Activated CD4-positive, alpha-beta T cell treated with anti-CD3 and anti-CD28 coated beads, Interleukin-2, amount 50 U/mL, for 16 hours (primary cell): ENCODE data around the gene TRMT2A.

Source experiments
- DNase-seq: peaks from one replicate; pipeline ENCODE4 v3.0.0-alpha.2; 2020

The TRMT2A gene

DNA sequence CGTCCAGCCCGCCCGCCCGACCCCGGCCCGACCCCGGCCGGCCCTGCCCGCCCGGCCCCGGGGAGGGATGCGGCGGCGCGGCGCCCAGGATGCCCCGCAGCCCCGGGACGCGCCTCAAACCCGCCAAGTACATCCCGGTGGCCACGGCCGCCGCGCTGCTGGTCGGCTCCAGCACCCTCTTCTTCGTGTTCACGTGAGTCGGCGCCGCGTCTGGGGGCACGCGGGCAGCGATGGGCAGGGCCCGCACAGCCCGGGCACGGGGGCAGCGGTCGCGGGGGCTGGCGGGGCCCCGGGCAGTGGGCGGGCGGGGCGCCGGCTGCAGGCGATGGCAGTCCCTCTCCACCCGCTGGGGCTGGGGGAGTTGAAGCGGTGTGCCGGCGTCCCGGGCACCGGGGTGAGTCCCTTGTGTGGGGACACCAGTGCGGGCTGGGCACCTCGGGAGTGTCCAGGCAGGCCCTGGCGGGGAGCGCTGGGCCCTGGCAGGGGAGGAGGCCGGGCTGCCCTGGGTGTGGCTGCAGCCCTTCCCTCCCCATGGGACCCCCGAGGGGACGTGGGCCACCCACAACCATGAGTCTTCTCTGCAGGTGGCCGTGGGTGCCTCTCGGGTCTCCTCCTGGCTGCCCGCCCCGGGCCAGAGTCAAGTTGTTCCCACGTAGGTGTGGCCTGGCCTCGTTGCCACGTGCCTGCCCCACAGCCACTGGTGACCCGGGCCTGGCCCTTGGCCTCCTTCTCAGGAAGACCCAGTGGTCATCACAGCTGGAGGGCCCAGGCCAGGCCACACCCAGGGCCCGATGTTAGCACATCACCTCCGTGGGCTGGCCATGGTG, 15.0 kb upstream of the TRMT2A start:
- no peak for DNase-seq

DNA sequence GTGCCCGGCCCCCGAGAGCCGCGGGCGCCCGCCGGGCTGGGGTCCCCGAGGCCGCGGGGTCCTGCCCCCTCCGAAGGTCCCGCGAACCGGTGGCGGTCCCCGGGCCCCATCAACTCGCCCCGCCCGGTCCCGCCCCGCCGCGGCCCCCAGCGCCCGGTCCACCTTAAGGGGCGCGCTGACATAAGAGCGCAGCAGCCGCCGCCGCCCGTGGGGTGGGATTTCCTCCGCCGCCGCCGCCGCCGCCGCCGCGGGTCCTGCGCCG, 14.5 kb upstream of the TRMT2A start, which contains the start of gene ZDHHC8:
Gene ZDHHC8 (plus strand): TSS at position 208 of the 262 bp plus-strand sequence. CDS start 144 bp downstream, outside the sequence.
- no peak for DNase-seq

DNA sequence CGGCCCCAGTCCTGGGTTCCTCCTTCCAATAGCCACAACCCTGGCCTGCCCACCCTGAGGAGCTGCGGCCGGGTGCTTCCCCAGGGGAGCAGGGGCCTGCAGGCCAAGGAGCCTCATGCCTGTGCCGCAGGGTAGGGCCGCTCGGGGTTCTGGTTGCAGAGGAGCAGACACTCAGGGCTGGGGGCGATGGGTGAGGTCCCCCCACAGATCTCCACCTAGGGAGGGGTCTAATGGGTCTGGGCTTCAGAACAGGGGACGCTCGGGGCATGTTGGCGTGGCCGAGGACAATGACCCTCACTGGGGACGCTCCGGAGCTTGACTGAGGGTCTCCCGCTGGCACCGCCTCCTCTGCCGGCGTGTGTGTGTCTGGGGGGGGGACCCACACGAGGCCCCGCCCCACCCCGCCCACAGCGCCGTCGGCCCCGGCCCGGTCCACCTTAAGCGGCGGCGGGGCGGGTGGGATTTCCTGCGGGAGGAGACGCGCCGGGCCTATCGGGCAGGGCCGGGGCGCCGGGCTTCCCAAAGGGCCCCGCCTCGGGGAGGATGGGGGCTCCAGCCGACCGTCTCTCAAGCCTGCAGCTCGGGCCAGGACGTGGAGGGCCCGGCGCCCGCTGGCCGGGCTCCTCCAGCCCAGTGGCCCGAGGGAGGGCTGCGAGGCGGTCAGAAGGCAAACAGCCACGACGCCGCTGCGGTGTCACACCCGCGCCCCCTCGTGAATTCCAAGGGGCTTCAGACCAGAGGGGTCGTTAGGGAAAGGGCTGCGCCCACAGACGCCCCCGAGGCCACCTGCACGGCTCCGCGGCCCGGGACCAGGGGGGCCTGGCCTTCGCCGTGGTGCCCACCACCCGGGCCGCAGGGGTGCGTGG, 13.9 kb upstream of the TRMT2A start:
- DNase-seq, result peak; percentile 72

DNA sequence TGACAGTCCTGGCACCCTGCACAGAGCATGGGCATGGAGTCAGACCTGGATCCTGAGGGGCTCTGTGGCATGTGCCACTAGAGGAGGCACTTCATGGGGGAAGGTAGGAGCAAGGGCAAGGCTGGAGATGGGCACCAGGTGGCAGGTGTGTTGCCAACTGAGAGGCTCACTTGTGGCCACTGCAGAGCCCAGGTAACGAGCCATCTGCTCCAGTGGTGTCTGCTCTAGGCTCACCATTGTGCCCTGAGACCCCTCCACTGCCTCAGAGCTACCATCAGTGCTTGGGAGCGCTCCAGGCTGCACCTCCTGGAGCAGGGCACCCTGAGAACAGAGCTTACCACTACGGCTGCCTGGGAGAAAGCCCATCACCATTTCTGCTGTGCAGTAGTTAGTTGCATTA, 13.3 kb upstream of the TRMT2A start:
- DNase-seq, result no peak

DNA sequence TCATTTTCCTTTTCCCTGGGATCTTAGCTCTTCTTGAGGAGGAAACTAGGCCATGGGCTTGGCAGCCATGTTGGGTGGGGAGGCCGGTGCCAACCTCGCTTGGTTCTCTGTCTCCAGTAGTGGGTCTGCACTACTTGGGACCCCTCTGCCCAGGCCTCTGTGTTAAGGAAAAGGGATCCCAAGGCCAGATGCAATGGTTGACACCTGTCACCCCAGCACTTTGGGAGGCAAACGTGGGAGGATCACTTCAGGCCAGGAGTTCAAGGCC, 12.7 kb upstream of the TRMT2A start:
- no peak for DNase-seq

DNA sequence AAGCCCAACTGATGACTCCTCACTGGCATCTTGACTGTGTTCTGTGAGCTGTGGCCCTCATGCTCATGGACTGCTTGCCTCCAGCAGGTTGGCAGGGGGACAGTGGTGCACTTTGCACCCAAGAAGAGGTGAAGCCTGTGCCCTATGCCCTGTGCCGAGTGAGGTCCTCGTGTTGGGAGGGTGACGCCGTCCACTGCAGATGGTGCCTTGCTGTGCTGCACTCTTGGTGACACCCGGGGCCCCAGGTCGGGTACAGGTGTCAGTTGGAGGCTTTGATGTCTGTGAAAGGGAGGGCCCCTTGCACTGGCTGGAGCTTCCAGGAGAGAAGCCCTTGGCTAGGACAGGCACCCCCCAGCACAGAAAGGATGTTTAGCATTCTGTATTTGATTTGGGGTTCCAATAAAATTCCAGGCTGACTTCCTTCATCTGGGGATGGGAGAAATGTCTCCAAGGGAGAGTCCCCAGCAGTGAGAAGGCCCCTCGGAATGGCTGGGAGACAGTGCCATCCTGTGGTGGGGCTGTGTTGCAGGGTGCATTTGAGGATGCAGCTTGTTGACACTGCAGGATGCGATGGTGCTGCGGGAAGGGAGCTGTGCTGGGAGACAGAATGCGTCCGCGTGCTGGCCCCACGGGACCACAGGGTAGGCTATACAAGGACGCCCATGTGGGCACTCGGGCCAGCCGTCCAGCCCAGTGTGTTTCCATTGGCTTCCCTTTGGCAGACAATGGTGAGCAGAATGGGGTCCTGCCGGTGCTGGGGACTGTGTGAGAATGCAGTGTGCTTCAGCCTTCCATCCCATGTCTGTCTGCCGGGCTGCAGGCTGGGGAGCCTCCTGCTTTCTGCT, 12.1 kb upstream of the TRMT2A start:
- no peak for DNase-seq

DNA sequence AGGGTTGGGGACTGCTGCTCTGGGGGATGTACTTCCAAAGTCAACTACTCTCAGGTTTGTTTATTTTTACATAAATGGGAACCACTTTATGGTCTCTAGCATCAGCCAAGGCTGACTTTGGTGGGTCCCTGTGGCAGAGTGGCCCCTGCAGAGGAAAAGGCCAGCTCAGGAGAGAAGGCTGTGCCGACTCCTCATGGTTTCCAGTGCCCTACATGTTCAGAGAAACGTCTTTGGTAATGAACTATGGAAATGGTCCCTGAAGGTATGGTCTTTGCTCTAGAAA, 11.5 kb upstream of the TRMT2A start:
- DNase-seq, result no peak

DNA sequence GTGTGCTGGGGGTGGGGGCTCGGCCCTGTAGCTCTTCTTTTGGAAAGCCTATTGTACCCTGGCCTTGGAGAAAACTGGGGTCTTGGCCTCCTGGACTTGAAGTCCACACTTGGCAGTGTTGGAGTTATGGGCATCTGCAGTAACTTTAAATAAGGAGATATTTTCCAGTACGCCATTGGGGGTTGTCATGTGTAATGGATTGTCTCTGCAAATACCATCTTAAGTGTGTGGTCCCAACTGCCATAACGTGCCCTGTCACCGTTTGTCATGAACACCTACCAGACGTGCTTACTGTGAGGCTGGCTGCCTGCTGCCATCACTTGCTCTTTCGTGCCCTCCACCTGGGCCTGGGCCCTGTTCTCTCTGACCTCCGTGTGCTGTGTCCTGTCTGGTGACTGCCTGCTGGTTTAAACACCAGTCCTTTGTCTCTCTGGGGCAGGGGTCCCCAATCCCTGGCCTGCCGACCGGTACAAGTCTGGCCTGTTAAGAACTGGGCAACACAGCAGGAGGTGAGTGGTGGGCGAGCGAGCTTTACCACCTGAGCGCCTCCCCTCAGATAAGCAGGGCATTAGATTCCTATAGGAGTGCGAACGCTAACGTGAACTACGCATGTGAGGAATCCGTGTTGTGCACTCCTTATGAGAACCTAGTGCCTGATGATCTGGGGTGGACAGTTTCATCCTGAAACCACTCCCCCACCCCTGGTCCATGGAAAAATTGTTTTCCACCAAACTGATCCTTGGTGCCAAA, 11.0 kb upstream of the TRMT2A start:
- DNase-seq, result no peak

DNA sequence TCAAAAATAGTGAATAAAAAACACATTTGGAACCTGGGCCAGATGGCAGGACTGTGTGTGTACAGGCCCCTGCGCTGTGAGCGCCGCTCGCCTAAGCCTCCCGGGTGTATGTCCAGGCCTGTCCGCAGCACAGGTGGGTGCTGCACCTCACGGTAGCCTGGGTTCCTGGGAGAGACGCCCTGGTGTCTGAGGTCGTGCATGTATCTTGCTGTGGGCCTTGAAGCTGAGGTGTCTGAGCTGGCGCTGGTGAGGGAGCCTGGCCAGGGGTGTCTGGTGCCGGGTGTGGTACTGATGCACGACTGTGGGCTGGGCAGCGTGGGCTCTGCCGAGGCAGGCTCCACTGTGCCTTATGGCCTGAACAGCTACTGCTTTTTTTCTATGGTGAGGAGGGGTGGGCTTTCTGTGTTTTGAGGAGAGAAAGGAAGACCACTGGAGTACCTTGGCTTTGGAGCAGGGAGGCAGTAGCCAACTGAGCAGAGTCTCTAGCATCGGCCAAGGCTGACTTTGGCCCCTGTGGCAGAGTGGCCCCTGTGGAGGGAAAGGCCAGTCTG, 10.4 kb upstream of the TRMT2A start:
- no peak for DNase-seq

DNA sequence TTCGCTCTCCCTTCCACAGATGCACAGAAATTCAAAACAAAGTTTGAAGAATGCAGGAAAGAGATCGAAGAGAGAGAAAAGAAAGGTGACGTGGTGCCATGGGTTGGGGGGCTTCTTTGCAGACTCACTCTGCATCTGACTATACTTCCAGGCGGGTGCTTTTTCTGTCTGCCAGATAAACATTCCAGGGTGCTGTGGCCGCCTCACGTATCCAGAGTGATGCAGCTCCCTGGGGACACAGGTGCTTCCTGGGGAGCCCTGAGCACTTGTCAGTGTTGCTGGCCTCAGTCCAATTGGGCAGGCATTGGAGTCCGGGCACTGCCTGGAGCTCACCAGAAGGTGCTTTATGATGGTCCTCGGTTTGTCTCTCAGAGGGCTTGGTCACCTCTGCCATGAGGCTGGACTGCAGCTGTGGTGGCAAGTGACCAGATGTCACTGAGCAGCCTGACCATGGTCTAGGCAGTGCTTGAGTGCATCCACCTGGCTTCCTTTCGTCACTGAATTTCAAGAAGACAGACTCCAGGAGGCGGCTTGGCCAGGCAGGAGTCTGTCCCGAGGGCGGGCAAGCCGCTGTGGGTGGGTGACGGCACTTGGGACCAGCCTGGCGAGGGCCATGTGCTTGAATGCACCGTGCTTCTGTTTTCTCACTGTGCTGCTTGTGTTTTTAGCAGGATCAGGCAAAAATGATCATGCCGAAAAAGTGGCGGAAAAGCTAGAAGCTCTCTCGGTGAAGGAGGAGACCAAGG, 9.4 kb upstream of the TRMT2A start:
- DNase-seq, result no peak

DNA sequence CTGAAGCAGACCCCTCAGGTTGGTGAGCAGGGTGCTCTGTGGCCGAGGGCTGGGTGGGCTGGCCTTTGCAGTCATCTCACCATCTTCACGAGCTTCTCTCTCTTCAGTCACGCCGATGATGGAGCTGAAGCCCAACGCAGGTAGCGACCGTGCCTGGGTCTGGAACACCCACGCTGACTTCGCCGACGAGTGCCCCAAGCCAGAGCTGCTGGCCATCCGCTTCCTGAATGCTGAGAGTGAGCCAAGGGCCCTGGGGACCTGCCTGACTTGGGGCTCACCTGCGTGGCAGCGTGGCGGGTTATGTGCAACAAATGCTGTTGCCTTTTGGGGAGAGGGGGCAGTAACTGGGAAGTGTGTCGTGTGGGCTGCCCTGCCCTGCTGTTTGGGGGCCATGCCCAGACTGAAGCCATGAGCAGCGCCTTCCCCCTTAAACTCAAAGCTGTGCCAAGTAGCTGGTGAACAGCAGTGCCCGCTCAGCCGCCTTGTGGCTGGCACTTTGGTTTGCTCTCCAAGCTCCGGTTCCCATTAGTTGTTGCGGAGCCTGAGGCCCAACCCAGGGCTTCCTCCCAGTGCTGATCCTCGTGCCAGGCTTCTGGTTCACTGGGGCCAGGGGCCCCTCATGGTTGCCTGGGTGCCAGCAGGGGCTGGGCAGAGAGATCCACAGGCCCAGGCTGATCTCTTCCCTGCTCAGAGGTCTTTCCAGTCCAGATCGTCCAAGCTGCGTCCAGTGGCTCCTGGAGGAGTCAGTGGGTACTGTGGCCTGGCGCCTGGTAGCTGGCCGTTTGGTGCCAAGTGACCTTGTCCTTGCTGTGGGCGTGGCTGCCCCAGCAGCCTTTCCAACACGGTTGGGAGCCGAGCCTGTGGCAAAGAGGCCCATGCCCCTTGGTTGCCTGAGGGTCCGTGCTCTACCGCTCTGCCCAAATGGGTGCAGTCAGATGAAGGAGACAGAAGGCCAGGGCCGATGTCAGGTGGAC, 8.5 kb upstream of the TRMT2A start:
- no peak for DNase-seq

DNA sequence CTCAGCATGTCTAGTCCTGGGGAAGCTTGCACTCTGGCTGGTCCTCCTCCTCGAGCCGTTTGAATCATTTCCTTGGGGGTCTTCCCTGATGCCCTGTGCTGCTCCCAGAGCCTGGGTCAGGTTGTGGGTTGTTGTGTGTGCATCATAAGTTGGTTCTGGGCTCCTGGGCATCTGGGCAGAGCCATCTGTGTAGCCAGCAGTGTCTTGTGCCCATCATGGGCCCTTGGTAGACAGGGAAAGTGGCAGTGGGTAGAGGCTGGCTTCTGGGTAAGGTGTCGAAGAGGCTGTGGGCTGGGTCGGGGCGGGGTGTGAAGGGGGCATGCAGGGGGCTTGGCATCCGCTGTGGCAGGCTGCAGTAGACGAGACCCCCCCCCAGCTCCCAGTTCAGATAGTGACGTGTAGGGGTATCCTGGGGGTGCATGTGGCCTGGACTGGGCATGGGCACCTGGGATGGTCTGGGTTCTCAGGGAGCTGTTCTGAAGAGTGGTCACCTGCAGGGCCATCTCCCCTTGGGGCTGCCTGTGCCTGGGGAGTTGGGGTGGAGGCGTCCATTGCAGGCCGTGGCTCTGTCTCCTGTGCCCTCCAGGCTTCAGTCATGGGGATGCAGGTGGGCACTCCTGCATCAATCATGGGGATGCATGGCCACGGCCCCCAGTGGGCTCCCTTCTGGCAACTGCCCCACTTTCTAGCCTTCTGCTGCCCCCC, 7.2 kb upstream of the TRMT2A start:
- no peak for DNase-seq

DNA sequence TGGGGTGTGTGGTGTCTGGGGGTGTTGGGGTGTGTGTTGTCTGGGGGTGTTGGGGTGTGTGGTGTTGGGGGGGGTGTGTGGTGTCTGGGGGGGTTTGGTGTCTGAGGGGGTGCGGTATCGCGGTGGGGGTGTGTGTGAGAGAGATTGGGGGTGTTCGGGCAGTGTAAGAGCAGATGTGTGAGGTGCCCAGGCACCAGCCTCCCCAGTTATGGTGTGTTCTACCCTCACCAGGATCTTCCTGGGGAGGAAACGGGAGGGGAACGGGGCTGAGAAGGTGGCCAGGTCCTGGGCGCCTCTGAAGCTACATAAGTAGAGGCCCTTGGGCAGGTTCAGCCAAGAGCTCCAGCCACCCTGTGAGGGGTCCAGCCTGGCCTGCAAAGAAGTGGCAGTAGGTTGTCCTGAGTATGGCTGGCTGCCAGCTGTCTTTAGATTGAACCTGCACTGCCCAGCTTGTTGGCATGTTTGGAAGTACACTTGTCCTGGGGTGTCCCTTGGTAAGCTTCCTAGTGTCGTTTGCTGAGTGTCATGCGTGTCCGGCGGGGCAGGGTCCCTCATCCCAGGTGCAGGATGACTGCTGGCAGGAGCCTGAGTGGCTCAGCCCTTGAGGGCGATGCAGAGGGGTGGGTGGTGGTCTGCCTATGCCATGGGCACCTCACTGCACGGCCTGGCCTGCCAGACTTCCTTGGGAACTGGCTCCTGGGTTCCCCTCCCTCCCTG, 6.5 kb upstream of the TRMT2A start:
- DNase-seq, result no peak

DNA sequence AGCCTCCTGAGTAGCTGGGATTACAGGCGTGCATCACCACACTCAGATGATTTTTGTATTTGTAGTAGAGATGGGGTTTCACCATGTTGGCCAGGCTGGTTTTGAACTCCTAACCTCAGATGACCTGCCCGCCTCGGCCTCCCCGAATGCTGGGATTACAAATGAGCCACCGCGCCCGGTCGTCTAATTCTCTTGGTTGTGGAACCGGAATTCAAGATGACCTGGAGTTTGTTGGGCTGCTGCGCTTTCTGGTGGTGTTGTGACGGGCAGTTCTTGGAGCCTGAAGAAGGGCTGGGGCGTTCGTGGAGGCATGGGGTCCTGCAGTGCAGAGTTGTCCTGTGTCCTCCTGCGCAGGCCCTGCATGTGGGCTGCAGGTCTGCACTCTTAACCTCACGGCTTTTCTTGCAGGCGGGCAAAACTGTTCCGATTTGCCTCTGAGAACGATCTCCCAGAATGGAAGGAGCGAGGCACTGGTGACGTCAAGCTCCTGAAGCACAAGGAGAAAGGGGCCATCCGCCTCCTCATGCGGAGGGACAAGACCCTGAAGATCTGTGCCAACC, 4.9 kb upstream of the TRMT2A start:
- no peak for DNase-seq

DNA sequence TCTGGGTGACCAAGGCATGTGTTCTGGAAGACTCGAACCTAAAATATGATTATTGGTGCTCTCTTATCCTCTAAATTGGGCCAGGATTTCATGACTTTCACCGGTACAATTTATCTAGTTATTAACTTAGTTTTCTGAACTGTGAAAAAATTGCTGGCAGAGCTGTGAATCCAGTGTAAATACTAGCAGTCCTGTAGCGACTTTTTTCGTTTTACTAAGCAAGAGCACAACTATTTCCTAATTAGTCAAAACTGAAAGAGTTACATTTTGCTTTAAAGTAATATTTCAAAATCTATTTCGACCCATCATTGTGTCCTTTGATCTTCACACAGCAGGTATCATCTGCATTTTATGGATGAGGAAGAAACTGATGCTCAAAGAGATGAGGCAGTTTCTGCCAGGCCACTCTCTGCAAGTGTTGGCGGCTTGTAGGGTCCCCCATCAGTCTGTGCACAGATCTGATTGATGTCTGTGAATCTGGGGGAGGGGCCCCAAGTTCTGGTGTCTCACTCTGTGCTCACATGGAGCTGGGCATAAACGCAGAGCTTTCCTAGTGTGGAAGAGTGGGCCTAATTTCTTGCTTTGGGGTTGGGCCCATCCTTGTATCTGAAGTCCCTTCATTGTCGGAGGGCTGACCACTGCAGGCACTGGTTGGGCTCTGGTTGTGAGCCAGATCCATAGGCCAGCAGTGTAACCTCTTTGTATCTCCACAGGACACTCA, 1.4 kb upstream of the TRMT2A start:
- no peak for DNase-seq

DNA sequence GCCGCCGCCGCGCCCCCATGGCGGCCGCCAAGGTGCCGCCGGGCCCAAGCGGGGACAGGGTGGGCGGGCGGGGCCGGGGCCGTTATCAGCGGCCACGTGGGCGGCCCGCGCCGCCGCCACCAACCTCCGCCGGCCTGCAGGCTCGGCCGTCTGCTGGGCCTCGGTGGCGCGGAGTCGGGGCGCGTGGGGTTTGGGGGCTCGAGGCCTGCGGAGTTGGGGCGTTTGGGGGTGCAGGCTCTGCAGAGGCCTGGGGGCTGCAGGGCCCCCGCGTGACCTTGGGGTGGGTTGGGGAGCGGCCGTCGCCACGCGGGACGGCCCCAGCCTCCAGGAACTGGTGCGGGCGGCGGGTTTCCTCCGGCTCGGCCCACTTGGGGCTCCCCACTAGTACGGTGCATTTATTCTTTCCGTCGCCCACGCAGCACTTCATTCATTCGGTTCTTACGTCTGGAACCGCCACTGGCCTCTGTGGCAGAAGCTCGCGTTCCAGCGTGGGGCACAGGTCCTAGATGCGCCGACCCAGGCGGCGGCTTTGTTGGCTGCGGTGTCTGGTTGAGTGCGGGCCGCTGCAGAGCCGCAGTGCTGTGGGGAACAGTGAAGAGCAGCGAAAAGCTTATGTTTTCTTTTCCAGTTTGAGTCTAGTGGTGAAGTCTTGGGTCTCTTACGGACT, 740 bp upstream of the TRMT2A start:
- peak; percentile 61 for DNase-seq

DNA sequence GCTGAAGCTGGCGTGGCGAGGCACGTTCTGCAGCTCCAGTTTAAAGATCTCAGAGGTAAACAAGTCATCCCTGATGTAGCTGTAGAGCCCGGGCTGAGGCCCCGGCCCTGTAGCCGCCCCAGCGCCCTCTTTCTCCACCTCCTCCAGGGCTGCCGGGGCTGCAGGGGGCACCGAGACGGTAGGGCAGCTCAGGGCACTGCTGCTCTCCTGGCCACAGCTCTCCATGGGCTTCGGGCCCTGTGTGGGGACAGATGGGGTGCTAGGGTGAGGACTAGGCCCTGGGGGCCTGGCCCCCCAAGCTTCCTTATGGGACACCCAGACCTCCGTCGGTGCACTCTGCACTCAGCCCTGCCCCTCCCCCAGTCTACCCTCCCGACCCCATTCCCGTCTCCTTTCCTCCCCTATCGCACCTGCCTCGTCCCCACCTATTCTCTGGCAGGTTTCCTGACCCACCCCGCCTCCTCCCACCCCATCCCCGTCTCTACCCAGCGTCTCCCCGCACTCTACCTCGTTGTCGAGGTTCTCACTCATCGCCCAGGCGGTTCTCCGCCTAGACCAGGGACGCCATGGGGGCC, 563 bp downstream of the TRMT2A start:
- DNase-seq, result no peak
